HG02623 (cell line): ENCODE measurements around the gene HCFC1R1.
"Not testable (repeated sequence)": the region's sequence is repeated elsewhere in the genome, so short reads cannot be mapped to it uniquely, and the experiment has no call there.

Source experiments
- ATAC-seq: cut with Tn5 transposase; IDR thresholded peaks from one replicate; pipeline ENCODE4 v1.9.1; 2021; ENCODE audit warnings: moderate library complexity; ENCODE audit not compliant: unreplicated experiment

HCFC1R1 gene

GRCh38 chr16:3023669-3024478 is at the start of gene HCFC1R1, which contains the start of gene THOC6:
Gene HCFC1R1, minus strand, starts transcription at chr16:3023942. Its CDS starts 1 bp downstream, at chr16:3023941.
Gene THOC6, plus strand, starts transcription at chr16:3024035. Its CDS starts 292 bp downstream, at chr16:3024327.
- ATAC-seq, result peak; percentile 72

DNA sequence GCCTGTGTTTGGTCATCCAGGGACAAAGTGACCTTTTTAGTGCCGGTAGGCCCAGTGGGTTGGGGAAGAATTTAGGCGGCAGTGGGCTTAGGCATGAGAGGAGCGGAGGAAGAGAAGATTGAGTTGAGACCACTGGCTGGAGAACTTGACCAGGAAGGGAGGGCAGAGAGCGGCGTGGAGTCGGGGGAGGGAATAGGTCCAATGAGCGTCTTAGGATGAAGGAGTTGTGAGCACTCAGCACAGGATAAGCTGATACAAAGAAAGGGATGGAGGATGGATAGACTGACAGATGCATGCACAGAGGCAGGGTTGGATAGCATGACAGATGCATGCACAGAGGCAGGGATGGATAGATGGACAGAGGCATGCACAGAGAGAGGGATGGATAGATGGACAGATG is 49.7 kb upstream of the HCFC1R1 start:
- no peak for ATAC-seq

- ATAC-seq, result not testable (repeated sequence)
These were observed 49.0 kb upstream of the HCFC1R1 start for GRCh38 chr16:3072576-3073263.

DNA sequence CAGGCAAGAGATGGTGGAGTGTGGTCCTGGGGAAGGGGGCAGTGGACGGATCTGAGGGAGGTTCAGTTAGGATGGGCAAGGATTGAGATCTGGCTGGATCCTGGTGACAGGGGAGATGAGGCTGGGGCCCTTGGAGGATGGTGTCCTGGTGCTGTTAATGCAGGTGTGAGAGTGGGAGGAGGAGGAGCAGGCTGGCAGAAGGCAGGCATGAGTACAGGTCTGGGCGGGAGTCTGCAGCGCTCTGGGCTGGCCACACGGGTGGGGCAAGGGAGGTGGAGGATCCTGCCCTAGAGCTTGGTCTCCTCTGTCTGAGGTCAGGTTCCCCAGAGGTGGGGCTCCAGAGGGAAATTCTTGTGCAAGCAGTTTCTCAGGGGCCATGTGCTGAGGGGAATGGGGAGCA is 48.4 kb upstream of the HCFC1R1 start:
- not testable (repeated sequence) for ATAC-seq

DNA sequence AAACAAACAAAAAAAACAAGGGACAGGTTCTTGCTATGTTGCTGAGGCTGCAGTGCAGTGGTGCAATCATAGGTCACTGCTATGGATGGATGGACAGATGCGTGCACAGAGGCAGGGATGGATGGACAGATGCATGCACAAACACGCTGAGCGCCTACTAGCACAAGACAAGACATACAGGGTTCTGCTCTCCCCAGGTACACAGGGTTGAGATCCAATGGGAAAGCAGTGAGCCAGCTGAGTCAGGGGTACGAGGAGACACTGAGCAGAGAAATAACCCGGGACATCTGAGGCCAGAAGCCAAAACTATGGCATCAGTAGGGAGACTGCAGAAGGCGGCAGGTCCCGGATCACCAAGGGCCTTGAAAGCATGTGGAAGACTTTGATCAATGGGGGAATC is 47.9 kb upstream of the HCFC1R1 start:
- no peak for ATAC-seq

- ATAC-seq, result no peak
These were observed 46.9 kb upstream of the HCFC1R1 start for GRCh38 chr16:3070608-3071111.

- not testable (repeated sequence) for ATAC-seq
These were observed 45.4 kb upstream of the HCFC1R1 start for GRCh38 chr16:3069146-3069545.

DNA sequence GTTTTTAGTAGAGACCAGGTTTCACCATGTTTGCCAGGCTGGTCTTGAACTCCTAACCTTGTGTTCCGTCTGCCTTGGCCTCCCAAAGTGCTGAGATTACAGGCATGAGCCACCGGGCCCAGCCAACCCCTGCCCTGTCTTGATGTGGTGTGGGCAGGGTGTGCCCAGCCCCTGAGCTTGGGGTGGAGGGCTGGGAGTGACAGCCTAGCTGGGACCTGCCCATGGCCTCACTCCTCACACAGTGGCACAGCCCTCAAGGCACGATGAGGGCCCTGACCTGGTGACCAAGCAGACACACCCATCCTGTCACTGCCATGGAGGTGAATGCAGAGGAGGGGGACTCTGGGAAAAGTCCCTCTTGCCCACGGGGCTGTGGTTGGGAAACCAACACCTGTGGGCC is 44.7 kb upstream of the HCFC1R1 start:
- ATAC-seq, result no peak

DNA sequence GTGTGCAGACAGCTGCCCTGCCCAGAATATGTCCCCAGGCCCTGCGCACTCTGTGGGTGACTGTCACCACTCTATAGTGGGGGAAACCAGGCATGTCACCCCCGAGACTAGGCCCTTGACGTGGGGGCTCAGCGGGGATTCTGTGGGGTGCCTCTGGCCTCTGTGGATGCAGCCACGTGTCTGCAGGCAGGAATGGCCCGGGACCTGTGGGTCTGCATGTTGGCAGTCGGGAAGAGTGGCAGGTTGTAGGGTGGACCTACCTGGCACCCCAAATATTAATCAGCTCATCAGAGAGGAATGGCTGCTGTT is 42.7 kb upstream of the HCFC1R1 start:
- ATAC-seq, result no peak

DNA sequence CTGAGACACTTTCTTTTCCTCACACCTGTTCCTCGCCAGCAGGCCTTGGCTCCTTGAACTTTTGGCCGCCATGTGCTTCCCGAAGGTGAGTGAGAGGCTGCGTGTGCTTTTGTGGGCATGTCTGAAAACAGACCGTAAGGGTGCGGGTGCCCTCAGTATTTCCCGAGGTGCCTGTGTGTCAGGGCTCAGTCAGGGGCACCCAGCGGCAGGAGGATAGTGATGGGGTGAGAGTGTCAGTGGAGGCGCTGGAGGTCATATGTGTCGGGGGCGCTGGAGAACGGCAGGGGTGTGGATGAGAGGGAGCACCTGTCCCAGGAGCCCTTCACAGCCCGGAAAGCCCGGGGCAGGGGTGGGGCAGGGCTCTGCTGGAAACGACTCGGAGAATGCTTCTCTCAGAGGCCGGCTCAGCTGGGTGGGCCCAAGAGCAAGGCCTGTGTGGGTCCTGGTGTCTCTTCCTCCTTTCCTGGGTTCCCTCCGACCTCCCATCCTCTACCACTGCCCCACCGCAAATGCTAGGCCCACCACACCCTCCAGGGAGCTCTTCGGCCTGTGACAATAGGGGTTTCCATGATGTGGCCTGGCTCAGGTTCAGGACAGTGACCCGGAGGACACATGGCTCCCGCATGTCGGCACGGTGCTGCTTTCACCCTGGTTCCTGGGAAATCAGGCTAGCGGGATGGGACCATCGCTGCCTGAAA is 42.1 kb upstream of the HCFC1R1 start:
- no peak for ATAC-seq

GRCh38 chr16:3065069-3065741 is 41.5 kb upstream of the HCFC1R1 start, which contains the start of gene IL32:
Gene IL32, plus strand, starts transcription at chr16:3065640. Its CDS starts 172 bp downstream, at chr16:3065812.
- ATAC-seq, result no peak

DNA sequence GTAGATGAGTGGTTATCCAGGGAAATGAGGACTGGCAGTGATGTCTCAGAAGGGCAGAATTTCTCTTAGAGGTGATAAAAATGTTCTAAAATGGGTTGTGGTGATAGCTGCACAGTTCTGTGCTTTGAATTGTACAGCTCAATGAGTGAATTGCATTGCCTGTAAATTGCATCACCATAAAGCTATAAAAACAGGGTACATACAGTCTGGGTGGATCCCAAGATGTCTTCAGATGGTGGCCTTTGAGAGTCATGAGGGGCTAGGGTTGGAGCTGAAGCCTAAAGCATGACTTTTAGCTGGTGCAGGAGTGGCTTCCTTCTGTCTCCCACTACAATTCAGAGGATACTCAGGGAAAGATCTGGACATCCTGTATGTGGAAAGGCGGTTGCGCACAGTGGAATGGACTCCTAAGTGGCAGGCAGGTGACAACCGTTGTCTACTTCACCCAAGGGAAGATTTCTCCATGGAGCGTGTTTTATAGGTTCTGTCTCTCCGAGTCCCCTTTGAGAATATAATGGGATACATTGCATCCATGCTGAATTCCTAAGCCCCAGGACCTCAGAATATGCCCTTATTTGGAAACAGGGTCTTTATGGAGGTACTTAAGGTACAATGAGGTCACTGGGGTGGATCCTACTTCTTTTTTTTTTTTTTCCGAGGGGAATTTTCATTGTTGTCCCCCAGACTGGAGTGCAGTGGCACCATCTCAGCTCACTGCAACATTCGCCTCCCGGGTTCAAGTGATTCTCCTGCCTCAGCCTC is 40.1 kb upstream of the HCFC1R1 start:
- no peak for ATAC-seq

GRCh38 chr16:3062553-3062952 is 38.8 kb upstream of the HCFC1R1 start:
- ATAC-seq, result no peak

- ATAC-seq, result no peak
These were observed 36.8 kb upstream of the HCFC1R1 start for GRCh38 chr16:3060339-3061127.

- no peak for ATAC-seq
These were observed 36.0 kb upstream of the HCFC1R1 start for GRCh38 chr16:3059723-3060242.

DNA sequence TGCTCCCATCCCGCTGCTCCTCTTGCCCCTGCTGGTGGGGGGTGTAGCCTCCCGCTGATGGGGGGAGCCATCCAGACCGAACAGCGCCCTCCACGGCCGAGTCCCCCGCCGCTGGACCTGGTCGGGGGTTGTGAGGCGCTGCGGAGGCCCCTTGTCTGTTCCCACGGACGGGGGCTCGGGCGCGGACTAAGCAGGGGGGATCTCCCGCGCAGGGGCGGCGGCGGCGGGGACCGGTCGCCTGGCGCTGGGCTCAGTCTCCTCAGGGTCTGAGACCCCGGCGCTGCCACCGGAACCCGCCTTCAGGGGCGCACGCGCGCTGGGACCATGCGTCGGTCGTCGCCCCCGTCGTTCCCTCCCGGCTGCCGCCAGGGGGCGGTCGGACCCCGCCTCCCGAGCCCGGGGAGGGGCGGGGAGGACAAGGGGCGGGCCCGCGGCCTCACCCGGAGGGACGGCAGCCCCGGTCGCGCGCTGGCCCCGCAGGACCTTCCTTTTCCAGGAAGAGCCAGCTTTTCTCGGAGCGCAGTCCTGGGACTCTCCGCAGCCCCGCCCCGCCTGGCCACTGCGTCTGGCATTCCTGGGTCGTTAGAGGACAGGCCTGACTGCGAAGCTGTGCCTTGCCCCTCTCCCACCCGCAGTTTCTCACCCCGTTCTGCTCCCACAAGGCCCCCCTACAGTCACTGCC is 35.4 kb upstream of the HCFC1R1 start:
- peak; percentile 80 for ATAC-seq

- ATAC-seq, result no peak
These were observed 34.6 kb upstream of the HCFC1R1 start for GRCh38 chr16:3058139-3059030.
